HepG2 (cell line): Measurements from ENCODE around the gene RPTN. TPM values are rescaled to one million over a fixed set of nuclear protein-coding genes. Genes with fewer than 3 reads are reported as not detected.
A peak's percentile ranks its signal among the peaks of the same experiment; 100 is the strongest.
"Not testable (repeated sequence)": the region's sequence is repeated elsewhere in the genome, so short reads cannot be mapped to it uniquely, and the experiment has no call there.

Experiments
- ATAC-seq: fragments of 200-7000 bp; cut with Tn5 transposase; 3 replicates; pipeline ENCODE4 v1.9.1; 2020; ENCODE audit warnings: mild to moderate bottlenecking, moderate library complexity
- BruUV-seq: library from RNA; stranded (reverse); fragments of 400-500 nt; replicated peaks from 2 replicates; lab custom pipeline; 2021; lab: Mats Ljungman, UMichigan
- CTCF ChIA-PET: fragments of 300-600 bp; formaldehyde crosslinking; extraction: SDS; loops from one replicate; lab custom pipeline; 2021; ENCODE audit warnings: low total read pairs, inconsistent platforms, low intra/inter-chr PET ratio; lab: Yijun Ruan, JAX
- POLR2A ChIA-PET: fragments of 350-600 bp; sonication (Branson Sonifier 250); formaldehyde crosslinking; loops from one replicate; lab custom pipeline; 2020; ENCODE audit warnings: antibody characterized with exemption, inconsistent platforms; lab: Yijun Ruan, JAX
- DNase-seq: peaks from one replicate; pipeline ENCODE4 v3.0.0-alpha.2; 2015; ENCODE audit warnings: low spot score
- FAIRE-seq: peaks from 3 replicates; lab custom pipeline; 2011; peaks lifted over from hg19 to GRCh38; lab: Jason Lieb, UNC
- H2AFZ ChIP-seq: one replicate; pipeline ENCODE4 v1.6.1; 2011; ENCODE audit warnings: low read length, inconsistent platforms
- H3K27ac ChIP-seq: fragments of 300-600 bp; 3 replicates; pipeline ENCODE4 v1.8.0; 2011; ENCODE audit warnings: mixed run types, mild to moderate bottlenecking, mixed read lengths, low read length, inconsistent platforms; ENCODE audit not compliant: insufficient read depth; ENCODE audit errors: extremely low read length
- H3K27me3 ChIP-seq, 2 experiments: fragments of 200-600 bp in 1 of 2; 2 replicates in 1 of 2; 3 replicates in 1 of 2; pipeline versions ENCODE4 v1.6.0 to v1.8.0; 2011; ENCODE audit warnings: low read length in 2 of 2, mild to moderate bottlenecking in 2 of 2, moderate library complexity in 2 of 2, inconsistent platforms in 1 of 2; ENCODE audit not compliant: insufficient read depth in 2 of 2, control insufficient read depth in 1 of 2
- H3K36me3 ChIP-seq, 2 experiments: fragments of 200-600 bp in 1 of 2; replicated peaks in 1 of 2; 2 replicates in 1 of 2; 3 replicates in 1 of 2; pipeline versions ENCODE4 v1.5.1 to v1.8.0; 2011; ENCODE audit warnings: low read length in 2 of 2, inconsistent platforms in 1 of 2; ENCODE audit not compliant: insufficient read depth in 2 of 2, control insufficient read depth in 1 of 2
- H3K4me1 ChIP-seq: 2 replicates; pipeline ENCODE4 v1.5.1; 2012; ENCODE audit warnings: low read length, inconsistent platforms; ENCODE audit not compliant: insufficient read depth
- H3K4me2 ChIP-seq: 2 replicates; pipeline ENCODE4 v1.6.0; 2011; ENCODE audit warnings: low read depth, low read length, inconsistent platforms
- H3K4me3 ChIP-seq, 3 experiments: fragments of 200-600 bp in 1 of 3; sonication (generic), shearing (Covaris generic) in 1 of 3; replicated peaks in 1 of 3; 2 replicates each; pipeline ENCODE4 v1.5.1; 2011 to 2016; ENCODE audit warnings: low read length in 3 of 3, inconsistent platforms in 2 of 3, low read depth in 2 of 3, mild to moderate bottlenecking in 2 of 3, control low read depth in 1 of 3, mixed read lengths in 1 of 3; ENCODE audit not compliant: insufficient read depth in 1 of 3
- H3K79me2 ChIP-seq: one replicate; pipeline ENCODE4 v1.6.1; 2011; ENCODE audit warnings: low read length, inconsistent platforms; ENCODE audit not compliant: insufficient read depth
- H3K9ac ChIP-seq: 2 replicates; pipeline ENCODE4 v1.6.0; 2011; ENCODE audit warnings: mild to moderate bottlenecking, low read depth, low read length, inconsistent platforms; ENCODE audit not compliant: insufficient read depth
- H3K9me3 ChIP-seq: 2 replicates; pipeline ENCODE4 v1.5.1; 2012; ENCODE audit warnings: mild to moderate bottlenecking, low read length
- H4K20me1 ChIP-seq: 2 replicates; pipeline ENCODE4 v1.6.0; 2011; ENCODE audit warnings: inconsistent platforms, mild to moderate bottlenecking, low read length, moderate library complexity; ENCODE audit not compliant: insufficient read depth
- MAFF ChIP-seq: IDR thresholded peaks from 2 replicates; pipeline ENCODE4 v1.6.1; 2011; ENCODE audit warnings: low read depth, low read length, improper control_type of control experiment
- MAFK ChIP-seq, 2 experiments: IDR thresholded peaks in 1 of 2; conservative IDR thresholded peaks in 1 of 2; 2 replicates each; pipeline ENCODE4 v1.6.1; 2011; ENCODE audit warnings: improper control_type of control experiment in 2 of 2, low read length in 2 of 2
- SNRNP70 ChIP-seq: fragments of 200-400 bp; formaldehyde crosslinking; IDR thresholded peaks from 2 replicates; pipeline ENCODE4 v1.6.1; 2017; ENCODE audit warnings: mild to moderate bottlenecking, low read depth, low read length, moderate library complexity
- ZNF557 ChIP-seq: sonication (generic); formaldehyde crosslinking; IDR thresholded peaks from 2 replicates; pipeline ENCODE4 v1.4.0; 2020; ENCODE audit warnings: missing genetic modification reagents
- ZNF619 ChIP-seq: sonication (generic); formaldehyde crosslinking; IDR thresholded peaks from 2 replicates; pipeline ENCODE4 v1.4.0; 2020; ENCODE audit warnings: mild to moderate bottlenecking, missing genetic modification reagents
- ZNF761 ChIP-seq: sonication (generic); formaldehyde crosslinking; conservative IDR thresholded peaks from 2 replicates; pipeline ENCODE4 v1.4.0; 2020; ENCODE audit warnings: mild to moderate bottlenecking, missing genetic modification reagents
- ZSCAN29 ChIP-seq: sonication (generic); formaldehyde crosslinking; conservative IDR thresholded peaks from 2 replicates; pipeline ENCODE4 v1.4.0; 2020; ENCODE audit warnings: mild to moderate bottlenecking, missing genetic modification reagents
- WGBS: methylation state at CpG from one replicate; pipeline ENCODE4 v1.1.6; 2017; ENCODE audit warnings: low lambda C conversion rate; 5-methylcytosine and 5-hydroxymethylcytosine counted together
- in situ Hi-C: cut with HindIII; loops from 2 replicates; pipeline ENCODE4 v1.10.0; 2017; ENCODE audit warnings: low pct_unique_long_range_greater_than_20kb; ENCODE audit not compliant: extremely low pct_ligation_motif_present
- intact Hi-C: fragments of 100-400 bp; cut with micrococcal nuclease; formaldehyde crosslinking; loops from one replicate; pipeline ENCODE4 v1.10.0; 2022; ENCODE audit not compliant: unreplicated experiment
- polyA plus RNA-seq, 8 experiments: library from polyadenylated mRNA; depleted of rRNA in 3 of 8; stranded (reverse) in 7 of 8; unstranded in 1 of 8; fragments of >200 nt; fragmentation: Illumina TruSeq in 4 of 8; extraction: Trizol in 4 of 8; gene quantifications; 2 replicates each; pipeline versions ENCODE4 v1.2.1 to v1.2.3, GENCODE V29; 2011 to 2016; ENCODE audit warnings: low read depth in 4 of 8, missing spikeins in 1 of 8, mixed read lengths in 1 of 8; ENCODE audit not compliant: insufficient read depth in 1 of 8
- total RNA-seq, 5 experiments: library from RNA; depleted of rRNA; stranded (reverse); fragments of >200 nt; fragmentation: Illumina TruSeq; extraction: Trizol; gene quantifications; 2 replicates each; pipeline ENCODE4 v1.2.3, GENCODE V29; 2016; ENCODE audit warnings: low read depth in 1 of 5
- TF ChIP-seq, protein P1 (sequence below): sonication (generic); formaldehyde crosslinking; IDR thresholded peaks from 2 replicates; pipeline ENCODE4 v1.5.0; 2020; ENCODE audit warnings: missing genetic modification reagents

Gene RPTN
- total and polyA plus RNA-seq, 2 of the 13 experiments (the other 11 are each of a cell fraction or from before 2014, with no cell fraction given), result not detected

DNA sequence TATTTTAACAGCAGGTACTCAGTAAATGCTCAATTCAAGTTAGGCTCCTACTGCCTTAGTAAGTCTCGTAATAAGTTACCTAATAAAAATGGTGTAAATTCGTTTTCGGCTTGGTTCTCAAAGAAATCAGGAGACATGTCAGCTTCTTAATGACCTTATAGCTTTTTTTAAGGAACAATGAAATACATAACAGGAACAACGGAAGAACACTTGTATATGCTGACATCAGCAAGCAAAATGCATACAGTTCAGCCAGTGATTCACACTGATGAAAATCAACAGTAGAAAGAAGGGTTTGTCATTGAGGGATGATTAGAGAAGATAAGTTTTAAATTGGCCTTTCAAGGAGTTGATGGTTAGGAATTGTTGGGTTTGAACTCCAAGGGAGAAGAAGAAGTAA, 13.3 kb downstream of the RPTN start:
- DNase-seq (no peak), FAIRE-seq (no peak)

GRCh38 chr1:152144674-152145183, 14.3 kb downstream of the RPTN start:
- H3K9ac ChIP-seq, H3K27me3 ChIP-seq, H3K4me1 ChIP-seq, FAIRE-seq, H4K20me1 ChIP-seq, H3K4me2 ChIP-seq, H3K79me2 ChIP-seq, H3K4me3 ChIP-seq, H3K36me3 ChIP-seq, H3K27ac ChIP-seq, ATAC-seq, BruUV-seq, DNase-seq, POLR2A ChIA-PET, H2AFZ ChIP-seq: not testable (repeated sequence)
- CTCF ChIA-PET, result interaction anchor here (1.1 kb wide), 1 partner anchor 41 kb away, joined by 3 read pairs; no protein-coding TSS in a partner anchor
- peaks cover 26% of the 10 kb centered on the region; the same call in 1 of the 2 replicates for H3K9me3 ChIP-seq
- intact Hi-C loops, result loop anchor here (5.0 kb wide), 1 partner anchor 313 kb away; no protein-coding TSS in a partner anchor
- in situ Hi-C loops, result loop anchor here (5.0 kb wide), 1 partner anchor 43 kb away; no protein-coding TSS in a partner anchor
- 13% methylated on average over 4 of the region's 25 CpGs for WGBS

More for the DNA sequence above, 13.3 kb downstream of the RPTN start:
- TF ChIP-seq ZNF619 (CRISPR knock-in tag) (no peak), ZNF557 (CRISPR knock-in tag) (no peak), ZSCAN29 (CRISPR knock-in tag) (no peak), SNRNP70 (no peak), ZNF761 (CRISPR knock-in tag) (no peak), MAFF (peak; percentile 57), MAFK (conservative IDR thresholded peaks at IDR 0.05 in 1 of 2, IDR thresholded peaks at IDR 0.05 in 1 of 2; ENCODE audit: low read length in 2 of 2) (peak; percentile 65 to 76; a peak in 3 of 4 replicates)
- TF ChIP-seq, protein P1, sequence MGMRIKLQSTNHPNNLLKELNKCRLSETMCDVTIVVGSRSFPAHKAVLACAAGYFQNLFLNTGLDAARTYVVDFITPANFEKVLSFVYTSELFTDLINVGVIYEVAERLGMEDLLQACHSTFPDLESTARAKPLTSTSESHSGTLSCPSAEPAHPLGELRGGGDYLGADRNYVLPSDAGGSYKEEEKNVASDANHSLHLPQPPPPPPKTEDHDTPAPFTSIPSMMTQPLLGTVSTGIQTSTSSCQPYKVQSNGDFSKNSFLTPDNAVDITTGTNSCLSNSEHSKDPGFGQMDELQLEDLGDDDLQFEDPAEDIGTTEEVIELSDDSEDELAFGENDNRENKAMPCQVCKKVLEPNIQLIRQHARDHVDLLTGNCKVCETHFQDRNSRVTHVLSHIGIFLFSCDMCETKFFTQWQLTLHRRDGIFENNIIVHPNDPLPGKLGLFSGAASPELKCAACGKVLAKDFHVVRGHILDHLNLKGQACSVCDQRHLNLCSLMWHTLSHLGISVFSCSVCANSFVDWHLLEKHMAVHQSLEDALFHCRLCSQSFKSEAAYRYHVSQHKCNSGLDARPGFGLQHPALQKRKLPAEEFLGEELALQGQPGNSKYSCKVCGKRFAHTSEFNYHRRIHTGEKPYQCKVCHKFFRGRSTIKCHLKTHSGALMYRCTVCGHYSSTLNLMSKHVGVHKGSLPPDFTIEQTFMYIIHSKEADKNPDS, result no peak
- ChIA-PET POLR2A (no interaction called here), CTCF (no interaction called here)
- H3K4me2 ChIP-seq, result no peak overlapping the region
- no peaks in the 10 kb centered on the region for H3K36me3 ChIP-seq
- H3K4me1 ChIP-seq, result no peaks in the 10 kb centered on the region
- in situ Hi-C loops (no loop called here), intact Hi-C loops (no loop called here)
- H3K9me3 ChIP-seq, result peaks cover 26% of the 10 kb centered on the region; the same call in 1 of the 2 replicates
- no peak overlapping the region for H3K9ac ChIP-seq
- H3K4me3 ChIP-seq, result no peak overlapping the region
- BruUV-seq, result no TSS peak
- H4K20me1 ChIP-seq, result no peaks in the 10 kb centered on the region
- H2AFZ ChIP-seq, result no peak overlapping the region
- H3K79me2 ChIP-seq, result no peaks in the 10 kb centered on the region
- no peaks in the 10 kb centered on the region for H3K27me3 ChIP-seq
- 34% methylated on average over 4 of the region's 4 CpGs for WGBS
- ATAC-seq, result no peak
- no peak overlapping the region for H3K27ac ChIP-seq
